Posterior vena cava (tissue), 2 donors: ENCODE measurements around the gene GTF2B. TPM values are rescaled to one million over a fixed set of nuclear protein-coding genes. Genes with fewer than 3 reads are reported as not detected.
"Not testable (repeated sequence)": the region's sequence is repeated elsewhere in the genome, so short reads cannot be mapped to it uniquely, and the experiment has no call there.

ENCODE experiments used
- DNase-seq: peaks from one replicate; pipeline ENCODE4 v3.0.0-alpha.2; 2020; ENCODE audit warnings: low spot score
- intact Hi-C, 2 donors: fragments of 100-400 bp; cut with DNase I; formaldehyde crosslinking; loops; one replicate each; pipeline versions ENCODE4 v1.14.1 to v1.14.2; 2022 to 2023
- total RNA-seq, 2 donors: library from RNA; stranded (reverse); fragmentation: NEBNext Ultra II Directional; extraction: Animal tissue kit (Norgen Biotek cat#: 25700); gene quantifications; one replicate each; pipeline ENCODE4 v1.2.1, GENCODE V29; 2021
- donor health status: DM: yes; HTN: yes; CAD: no.
- donor health status: DM: yes; HTN: yes; CAD: no.

Gene GTF2B
- total RNA-seq, 2 donors from 2014 or later = 16.8 to 17.9 TPM

DNA sequence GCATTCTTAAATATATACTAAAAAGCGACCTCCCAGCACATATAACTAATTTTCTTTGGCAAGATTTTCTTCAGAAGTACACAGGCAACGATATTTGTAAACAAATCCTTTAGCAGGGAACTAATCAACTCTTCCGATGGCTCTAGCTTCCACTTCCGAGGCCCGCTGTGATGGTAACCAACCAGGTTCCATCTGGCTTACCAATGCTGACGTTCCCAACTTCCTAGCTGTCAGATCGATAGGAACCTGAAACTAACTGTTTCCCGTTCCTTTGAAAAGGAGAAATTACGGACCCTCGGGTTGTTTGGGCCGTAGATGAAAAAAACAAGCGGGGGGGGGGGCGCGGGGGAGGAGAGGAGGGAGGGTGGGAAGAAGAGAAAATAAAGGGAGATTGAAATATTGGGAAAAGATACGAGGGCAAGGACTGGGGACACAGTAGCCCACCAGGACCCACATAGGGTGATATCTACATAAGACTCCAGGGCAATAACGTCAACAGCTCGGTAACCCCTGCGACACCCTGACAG lies 513 bp downstream of the GTF2B start:
- intact Hi-C loops = no loop called here
- no peak for DNase-seq

DNA sequence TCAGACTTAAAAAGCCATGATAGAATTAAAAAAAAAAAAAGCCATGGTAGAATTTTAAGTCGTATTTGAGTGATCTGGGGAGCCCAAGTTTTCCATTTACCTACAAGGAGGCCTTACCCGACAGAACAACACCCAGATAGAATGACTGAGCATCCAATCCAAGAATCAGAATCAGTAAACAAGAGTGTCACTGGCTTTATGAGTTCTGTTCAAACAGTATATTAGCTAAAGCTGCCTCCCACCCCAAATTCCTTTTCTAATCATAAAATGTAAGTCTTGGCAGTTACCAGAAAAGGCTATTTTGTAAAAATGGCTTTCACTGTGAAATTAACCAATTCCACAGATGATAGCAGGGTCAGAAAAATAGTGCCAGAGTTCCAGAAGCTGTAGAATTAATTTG lies 1.2 kb downstream of the GTF2B start:
- intact Hi-C loops = no loop called here
- no peak for DNase-seq

DNA sequence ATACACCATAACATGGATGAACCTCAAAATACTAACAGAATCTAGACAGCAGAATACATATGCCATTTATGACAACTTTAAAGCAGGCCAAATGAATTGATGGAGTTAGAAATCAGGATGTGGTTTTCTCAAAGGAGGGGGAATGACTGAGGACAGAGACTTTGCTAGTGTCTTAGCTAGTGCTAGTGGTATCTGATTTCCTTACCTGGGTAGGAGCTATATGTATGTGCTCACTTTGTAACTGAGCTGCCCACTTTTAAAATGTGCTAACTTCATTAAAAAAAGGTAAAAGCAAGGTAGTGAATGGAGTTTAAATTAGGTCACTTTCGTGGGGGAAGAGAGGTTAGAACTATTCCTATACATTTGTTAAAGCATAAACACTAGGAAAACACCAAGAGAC lies 2.6 kb downstream of the GTF2B start:
- DNase-seq = no peak
- intact Hi-C loops = no loop called here

DNA sequence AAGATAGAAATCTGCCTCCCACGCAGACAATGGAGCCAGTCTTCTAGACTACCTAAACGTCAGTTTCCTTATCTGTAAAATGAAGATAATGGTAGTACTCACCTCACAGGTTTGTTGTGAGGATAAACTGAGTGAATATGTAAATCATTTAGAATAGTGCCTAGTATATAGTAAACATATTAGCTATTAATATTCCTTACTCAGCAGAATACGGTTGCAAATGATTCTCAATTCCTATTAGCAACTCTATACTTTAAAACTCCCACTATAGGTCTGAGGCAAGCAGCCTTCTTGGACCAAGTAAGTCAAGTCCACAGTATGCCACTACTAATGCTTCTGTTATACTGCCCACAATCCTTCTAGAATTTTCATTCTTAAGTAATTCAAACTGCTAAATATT lies 5.4 kb downstream of the GTF2B start:
- intact Hi-C loops = no loop called here
- DNase-seq = no peak

DNA sequence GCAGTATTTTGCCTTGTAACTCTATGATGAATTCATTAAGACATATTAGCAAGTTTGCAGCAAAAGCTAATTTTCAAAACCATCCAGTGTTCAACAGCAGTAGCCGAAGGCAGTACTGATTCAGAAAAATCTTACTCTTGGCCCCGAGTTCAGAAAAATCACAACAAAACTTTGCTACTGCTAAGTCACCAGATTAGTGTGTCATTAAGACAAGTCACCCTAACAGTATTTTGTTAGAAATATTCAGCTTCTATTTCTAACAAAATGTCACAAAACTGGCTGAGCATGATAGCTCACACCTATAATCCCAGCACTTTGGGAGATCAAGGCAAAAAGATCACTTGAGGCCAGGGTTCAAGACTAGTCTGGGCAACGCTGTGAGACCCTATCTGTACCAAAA lies 8.2 kb downstream of the GTF2B start:
- intact Hi-C loops = no loop called here
- no peak for DNase-seq

DNA sequence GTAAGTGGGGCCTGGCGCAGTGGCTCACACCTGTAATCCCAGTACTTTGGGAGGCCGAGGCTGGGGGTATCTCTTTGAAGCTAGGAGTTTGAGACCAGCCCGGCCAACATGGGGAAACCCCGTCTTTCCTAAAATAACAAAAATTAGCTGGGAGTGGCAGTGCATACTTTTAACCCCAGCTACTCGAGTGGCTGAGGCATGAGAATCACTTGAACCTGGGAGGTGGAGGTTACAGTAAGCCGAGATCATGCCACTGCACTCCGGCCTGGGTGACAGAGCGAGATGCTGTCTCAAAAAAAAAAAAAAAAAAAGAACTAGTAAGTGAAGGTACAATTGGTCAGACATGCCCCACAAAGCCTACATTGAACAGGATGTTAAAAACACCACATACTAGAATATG lies 10.7 kb downstream of the GTF2B start:
- DNase-seq, intact Hi-C loops: not testable (repeated sequence)

DNA sequence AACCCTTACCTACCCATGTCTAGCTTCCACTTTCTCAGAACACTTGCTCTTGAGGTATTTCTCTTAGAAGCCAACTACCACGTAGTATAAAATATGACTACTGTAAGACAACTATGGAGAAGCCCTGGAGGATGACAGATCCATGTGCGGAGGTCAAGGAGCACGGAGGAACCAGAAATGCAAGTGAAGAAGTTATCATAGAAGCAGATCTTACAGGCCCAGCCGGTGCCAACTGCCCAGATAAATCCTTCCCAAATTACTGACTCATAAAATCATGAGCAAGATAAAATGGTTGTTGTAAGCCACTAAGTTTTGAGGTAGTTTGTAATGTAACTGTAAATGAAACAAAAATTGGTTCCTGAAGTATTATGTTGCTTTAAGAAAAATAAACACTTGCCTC lies 12.6 kb downstream of the GTF2B start:
- intact Hi-C loops = loop anchor here (5.0 kb wide), 2 partner anchors 226 to 691 kb away; no protein-coding TSS in a partner anchor
- no peak for DNase-seq

DNA sequence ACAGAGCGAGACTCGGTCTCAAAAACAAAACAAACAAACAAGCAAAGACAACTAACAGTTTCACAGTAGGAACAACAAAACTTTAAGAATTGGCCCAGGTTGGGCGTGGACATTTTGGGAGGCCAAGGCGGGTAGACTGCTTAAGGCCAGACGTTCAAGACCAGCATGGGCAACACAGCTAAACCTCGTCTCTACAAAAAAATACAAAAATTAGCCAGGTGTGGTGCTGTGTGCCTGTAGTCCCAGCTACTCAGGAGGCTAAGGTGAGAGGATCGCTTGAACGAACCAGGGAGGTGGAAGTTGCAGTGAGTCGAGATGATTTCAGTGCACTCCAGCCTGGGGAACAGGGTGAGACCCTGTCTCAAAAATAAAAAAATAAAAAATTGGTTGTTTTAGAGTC lies 13.5 kb downstream of the GTF2B start:
- intact Hi-C loops = loop anchor here (5.0 kb wide), 2 partner anchors 226 to 691 kb away; no protein-coding TSS in a partner anchor
- DNase-seq = no peak

DNA sequence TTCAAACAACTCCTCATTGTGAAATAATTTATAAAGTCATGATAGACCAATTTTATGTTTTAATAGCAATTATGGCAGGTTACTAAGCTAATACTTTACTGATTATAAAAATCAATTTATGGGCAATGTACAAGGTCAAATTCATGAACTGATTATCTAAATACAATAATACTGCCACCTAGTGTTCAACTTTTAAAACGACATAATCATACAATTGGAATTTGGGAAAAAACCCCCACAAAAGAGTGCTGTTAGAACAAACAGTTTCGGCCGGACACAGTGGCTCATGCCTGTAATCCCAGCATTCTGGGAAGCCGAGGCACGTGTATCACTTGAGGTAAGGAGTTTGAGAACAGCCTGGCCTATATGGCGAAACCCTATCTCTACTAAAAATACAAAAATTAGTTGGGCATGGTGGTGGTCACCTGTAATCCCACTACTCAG lies 14.0 kb downstream of the GTF2B start:
- no peak for DNase-seq
- intact Hi-C loops = loop anchor here (5.0 kb wide), 2 partner anchors 225 to 690 kb away; no protein-coding TSS in a partner anchor

DNA sequence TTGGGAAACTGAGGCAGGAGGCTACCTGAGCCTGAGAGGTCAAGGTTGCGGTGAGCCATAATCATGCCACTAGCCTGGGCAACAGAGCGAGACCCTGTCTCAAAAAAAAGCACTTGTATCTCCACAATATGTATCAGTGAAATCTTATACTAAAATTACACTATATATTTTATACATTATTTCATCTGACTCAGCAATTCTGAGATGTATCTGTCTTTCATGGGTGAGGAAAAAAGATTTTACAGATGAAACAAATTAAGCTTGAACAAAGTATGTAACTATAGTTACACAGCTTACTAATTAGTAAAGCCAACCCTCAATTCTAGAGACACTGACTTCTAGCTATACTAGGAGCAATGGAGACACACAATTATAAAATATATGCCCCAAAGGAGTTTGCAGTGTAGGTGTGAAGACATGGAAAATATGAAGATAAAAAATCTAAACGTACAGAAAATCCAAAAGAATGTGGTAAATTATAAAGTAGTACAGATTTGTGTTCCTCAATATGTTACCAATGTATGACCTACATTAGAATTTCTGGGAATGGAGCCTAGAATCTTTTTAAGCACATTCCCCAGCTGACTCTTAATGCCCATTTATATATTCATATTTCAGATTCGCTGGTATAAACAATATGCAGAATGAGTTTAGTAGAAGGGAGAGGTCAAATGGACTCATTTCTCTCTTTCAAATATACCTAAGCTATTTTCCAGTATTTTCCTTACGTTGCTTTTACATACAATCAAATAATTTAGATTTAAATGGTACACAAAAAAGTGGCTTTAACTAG lies 14.6 kb downstream of the GTF2B start:
- intact Hi-C loops = loop anchor here (5.0 kb wide), 2 partner anchors 224 to 689 kb away; no protein-coding TSS in a partner anchor
- DNase-seq = no peak

DNA sequence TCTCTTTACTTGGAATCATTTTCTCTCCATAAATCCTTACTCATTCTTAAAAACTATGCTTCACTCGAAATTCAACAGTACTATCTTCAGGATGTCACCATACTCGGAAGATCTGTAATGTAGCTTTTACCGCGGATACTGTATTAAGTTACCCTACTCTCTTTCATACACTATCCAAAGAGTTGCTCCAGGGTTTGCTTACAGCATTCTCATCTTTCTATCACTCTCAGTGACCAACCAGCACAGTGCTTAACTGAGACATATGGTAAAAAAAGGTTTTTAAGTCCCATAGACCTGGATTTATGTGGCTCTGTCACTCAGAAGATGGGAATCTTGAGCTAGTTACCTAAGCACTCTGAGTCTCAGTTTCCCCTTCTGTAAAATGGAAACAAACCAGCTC lies 15.8 kb downstream of the GTF2B start:
- no peak for DNase-seq
- intact Hi-C loops = loop anchor here (5.0 kb wide), 2 partner anchors 223 to 688 kb away; no protein-coding TSS in a partner anchor

DNA sequence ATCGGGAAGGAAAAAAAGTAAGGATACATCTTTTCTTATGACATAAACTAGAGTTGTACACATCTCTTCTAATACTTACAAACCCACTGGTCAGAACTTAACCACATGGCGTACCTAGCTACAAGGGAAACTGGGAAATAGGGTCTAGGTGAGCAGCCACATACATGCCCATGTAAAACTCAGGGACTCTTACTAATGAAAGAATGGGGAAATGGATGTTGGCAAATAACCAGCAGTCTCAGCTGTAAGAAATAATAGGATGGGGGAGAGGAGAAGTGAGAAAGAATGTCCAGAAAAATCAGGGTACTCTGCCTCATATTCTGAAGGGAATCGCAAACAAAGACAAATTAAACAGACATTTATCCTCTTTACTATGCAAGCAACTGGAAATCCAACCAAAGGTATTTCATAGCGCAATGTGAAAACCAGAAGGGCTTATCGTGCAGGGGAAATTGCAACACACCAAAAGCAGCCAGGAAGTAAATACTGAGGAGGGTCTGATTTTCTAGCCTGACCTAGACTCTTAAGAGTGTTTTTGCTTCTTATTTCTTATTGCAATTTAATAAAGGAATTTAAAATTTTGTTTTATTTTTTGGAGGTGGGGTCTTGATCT lies 17.5 kb downstream of the GTF2B start:
- no peak for DNase-seq
- intact Hi-C loops = no loop called here

DNA sequence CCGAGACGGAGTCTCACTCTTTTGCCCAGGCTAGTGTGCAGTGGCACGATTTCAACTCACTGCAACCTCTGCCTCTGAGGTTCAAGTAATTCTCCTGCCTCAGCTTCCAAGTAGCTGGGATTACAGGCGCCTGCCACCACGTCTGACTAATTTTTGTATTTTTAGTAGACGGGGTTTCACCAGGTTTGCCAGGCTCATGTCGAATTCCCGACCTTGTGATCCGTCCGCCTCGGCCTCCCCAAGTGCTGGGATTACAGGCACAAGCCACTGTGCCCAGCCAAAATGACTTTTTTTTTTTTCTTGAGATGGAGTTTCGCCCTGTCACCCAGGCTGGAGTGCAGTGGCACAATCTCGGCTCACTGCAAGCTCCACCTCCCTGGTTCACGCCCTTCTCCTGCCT lies 21.7 kb downstream of the GTF2B start:
- DNase-seq, intact Hi-C loops: not testable (repeated sequence)

DNA sequence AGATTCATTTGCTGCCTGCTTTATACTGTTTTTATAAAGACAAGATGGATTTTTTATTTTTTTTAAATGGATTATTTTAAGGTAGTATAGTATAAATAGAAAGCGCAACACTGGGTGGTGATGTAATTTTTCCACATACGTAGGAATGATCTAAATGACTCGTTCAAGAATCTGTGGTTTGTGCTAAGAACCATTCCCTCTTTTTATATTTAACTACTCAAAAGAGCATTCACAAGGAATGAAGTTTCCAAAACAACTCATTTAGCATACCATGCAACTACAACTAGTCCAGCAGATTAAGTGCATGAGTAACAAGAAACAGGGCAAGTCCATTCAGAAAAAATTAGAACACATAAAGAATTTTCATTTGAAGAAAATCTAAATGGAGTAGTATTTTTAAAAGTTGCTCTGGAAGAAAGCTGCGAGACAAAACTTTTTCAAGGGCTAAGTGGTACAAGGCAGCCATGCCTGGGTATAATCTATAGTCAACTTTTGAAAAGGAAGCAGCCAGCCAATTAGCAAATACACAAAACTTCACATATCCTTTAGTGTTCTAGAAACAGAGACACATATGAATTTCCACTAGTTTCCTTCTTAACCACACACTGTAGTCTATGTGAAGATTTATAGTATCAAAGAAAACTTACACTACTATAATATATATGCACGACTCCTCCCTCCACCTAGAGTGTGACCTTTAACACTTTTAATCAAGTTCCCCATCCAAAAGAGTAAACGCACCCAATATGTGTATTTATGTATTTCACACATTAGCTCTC lies 23.4 kb downstream of the GTF2B start:
- no peak for DNase-seq
- intact Hi-C loops = no loop called here

DNA sequence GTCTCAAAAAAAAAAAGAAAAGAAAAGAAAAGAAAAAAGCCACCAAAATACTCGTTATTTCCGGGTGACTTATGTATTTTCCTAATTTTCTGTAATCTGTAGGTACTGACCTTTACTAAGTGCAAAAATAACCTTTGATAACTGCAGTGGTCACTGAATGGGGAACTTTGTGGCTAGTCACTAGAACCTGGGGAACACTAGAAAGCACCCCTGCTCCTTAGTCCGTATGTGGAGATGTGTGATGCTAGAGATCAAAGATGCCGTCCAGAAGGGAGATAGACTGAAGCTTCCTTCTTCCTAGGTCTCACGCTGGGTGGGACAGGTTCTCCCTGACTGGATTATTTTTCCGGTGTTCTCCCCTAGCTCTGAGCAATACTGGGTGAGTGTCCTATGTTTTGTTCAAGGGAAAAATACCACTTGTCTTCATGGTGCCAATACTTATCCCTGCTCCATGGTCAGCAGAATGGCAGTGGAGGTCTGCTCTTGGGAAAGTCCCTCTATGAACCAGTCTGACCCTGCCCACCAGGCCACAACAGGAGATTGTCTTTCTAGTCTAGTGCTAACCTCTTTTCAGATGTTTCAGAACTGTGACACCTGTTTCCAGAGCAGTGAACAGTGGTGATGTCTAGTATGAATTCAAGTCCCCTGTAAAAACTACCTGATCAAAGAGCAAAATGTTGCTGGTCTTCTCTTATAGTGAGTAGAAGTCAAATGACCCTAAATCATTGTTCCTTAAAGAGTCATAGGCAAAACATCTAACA lies 39.9 kb downstream of the GTF2B start:
- no peak for DNase-seq
- intact Hi-C loops = no loop called here

DNA sequence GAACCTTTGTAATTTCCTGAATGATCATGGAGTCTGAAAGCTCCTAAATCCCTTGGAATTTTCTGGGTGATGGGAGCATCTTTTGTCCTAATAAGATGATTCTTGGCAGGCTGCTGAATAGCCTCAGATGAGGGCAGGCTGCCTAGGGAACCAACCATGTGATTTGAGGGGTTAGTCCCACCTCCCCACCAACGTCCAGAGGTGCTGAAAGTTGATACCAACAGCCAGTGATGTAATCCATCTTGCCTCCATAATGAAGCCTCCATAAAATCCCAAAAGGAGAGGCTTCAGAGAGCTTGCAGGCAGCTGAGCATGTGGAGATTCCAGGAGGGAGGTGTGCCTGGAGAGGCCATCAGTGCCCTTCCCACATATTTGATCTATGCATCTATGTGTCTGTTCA lies 43.7 kb downstream of the GTF2B start:
- intact Hi-C loops = no loop called here
- DNase-seq = no peak

DNA sequence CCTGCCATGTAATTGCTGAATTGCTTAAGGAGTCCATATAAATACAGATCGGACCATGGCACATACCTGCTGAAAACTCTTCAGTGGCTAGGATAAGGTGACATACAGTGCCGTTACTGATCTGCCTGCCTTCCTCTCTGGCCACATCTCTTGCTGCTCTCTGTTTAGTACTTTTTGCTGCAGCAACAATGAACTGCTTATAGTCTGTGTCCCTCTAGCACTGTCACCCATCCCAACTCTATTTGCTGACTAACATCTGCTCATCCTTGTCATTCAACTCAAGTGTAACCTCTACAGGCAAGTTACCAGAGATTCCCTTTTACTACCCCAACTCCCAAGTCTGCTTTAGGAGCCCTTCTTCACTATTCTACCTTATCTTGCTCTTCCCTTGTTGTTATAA lies 65.6 kb downstream of the GTF2B start:
- intact Hi-C loops = no loop called here
- DNase-seq = no peak

DNA sequence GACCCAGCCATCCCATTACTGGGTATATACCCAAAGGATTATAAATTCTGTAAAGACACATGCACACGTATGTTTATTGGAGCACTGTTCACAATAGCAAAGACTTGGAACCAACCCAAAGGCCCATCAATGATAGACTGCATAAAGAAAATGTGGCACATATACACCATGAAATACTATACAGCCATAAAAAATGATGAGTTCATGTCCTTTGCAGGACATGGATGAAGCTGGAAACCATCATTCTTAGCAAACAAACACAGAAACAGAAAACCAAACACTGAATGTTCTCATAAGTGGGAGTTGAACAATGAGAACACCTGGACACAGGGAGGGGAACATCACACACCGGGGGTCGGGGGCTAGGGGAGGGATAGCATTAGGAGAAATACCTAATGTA lies 71.7 kb downstream of the GTF2B start:
- intact Hi-C loops, DNase-seq: not testable (repeated sequence)

DNA sequence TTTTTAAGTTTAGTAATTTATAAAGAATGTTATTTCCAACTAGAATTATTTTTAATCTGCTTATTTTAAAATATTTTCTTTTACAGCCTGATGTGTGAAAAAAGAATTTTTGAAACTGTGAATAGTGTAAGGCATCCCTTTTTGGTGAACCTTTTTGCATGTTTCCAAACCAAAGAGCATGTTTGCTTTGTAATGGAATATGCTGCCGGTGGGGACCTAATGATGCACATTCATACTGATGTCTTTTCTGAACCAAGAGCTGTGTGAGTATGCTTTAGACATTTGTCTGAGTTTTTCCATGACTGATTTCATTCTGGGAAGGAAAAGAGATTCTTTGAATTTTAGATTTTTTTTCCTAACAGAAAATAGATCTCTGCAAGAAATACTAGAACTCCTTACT lies 77.9 kb downstream of the GTF2B start:
- intact Hi-C loops = no loop called here
- DNase-seq = no peak
